ENCODE data around the gene CNTNAP2.

CNTNAP2 gene

GRCh38 chr7:147818317-147818716 lies 1701.7 kb downstream of the CNTNAP2 start:
- no peak for DNase-seq (ENCODE audit: low read depth, low spot score)
- TF ChIP-seq, protein P1, sequence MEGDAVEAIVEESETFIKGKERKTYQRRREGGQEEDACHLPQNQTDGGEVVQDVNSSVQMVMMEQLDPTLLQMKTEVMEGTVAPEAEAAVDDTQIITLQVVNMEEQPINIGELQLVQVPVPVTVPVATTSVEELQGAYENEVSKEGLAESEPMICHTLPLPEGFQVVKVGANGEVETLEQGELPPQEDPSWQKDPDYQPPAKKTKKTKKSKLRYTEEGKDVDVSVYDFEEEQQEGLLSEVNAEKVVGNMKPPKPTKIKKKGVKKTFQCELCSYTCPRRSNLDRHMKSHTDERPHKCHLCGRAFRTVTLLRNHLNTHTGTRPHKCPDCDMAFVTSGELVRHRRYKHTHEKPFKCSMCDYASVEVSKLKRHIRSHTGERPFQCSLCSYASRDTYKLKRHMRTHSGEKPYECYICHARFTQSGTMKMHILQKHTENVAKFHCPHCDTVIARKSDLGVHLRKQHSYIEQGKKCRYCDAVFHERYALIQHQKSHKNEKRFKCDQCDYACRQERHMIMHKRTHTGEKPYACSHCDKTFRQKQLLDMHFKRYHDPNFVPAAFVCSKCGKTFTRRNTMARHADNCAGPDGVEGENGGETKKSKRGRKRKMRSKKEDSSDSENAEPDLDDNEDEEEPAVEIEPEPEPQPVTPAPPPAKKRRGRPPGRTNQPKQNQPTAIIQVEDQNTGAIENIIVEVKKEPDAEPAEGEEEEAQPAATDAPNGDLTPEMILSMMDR (IDR thresholded peaks at IDR 0.05; ENCODE audit: low read depth, low read length), result no peak
- in situ Hi-C loops (cut with HindIII; ENCODE audit: low sequenced_read_pairs), result no loop called here
- no peak overlapping the region for H3K4me3 ChIP-seq (ENCODE audit: low read depth, low read length)

GRCh38 chr7:147824671-147825070 lies 1708.1 kb downstream of the CNTNAP2 start:
- no peak overlapping the region for H3K4me3 ChIP-seq (ENCODE audit: low read depth, low read length)
- no peak for DNase-seq (ENCODE audit: low read depth, low spot score)
- TF ChIP-seq, protein P1 (IDR thresholded peaks at IDR 0.05; ENCODE audit: low read depth, low read length), result no peak
- in situ Hi-C loops (cut with HindIII; ENCODE audit: low sequenced_read_pairs), result no loop called here

DNA sequence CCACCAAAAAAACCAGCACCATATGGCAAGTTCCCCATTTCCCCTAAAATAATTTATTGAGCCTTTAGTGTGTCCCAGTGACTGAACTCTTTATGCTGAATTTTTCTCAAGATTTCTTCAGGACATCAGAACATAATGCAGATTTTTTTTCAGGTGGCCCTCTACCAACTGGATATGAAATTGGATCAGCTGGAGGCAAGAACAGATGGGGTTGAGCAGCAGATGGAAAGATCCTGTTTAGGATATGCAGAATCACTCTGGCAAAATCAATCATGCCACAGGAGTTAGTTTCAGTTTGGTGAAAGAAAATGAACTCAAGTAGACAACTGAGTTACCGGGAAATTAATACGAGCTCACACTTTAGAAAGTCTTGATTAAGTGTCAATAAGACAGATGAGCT lies 1712.4 kb downstream of the CNTNAP2 start:
- no peak overlapping the region for H3K4me3 ChIP-seq (ENCODE audit: low read depth, low read length)
- in situ Hi-C loops (cut with HindIII; ENCODE audit: low sequenced_read_pairs), result no loop called here
- no peak for DNase-seq (ENCODE audit: low read depth, low spot score)
- TF ChIP-seq, protein P1 (IDR thresholded peaks at IDR 0.05; ENCODE audit: low read depth, low read length), result no peak

DNA sequence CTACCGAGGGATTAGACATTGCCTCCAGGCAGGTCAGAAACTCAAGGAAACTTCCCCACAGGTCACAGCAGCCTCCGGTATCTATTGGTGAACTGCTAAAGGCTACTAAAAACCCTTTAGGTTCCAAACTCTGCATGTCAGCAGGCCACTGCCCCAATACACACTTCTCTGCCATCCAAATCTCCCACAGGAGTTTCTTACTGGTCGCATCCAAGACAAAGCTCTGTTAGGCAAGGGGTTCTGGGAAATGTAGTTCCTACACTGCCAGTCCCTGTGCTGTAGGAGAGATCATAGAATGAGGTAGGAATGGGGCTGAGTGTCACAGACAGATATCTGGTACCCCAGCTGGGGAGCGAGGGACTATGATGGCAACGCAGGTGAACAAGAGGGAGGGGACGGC lies 1717.0 kb downstream of the CNTNAP2 start:
- in situ Hi-C loops (cut with HindIII; ENCODE audit: low sequenced_read_pairs), result no loop called here
- H3K4me3 ChIP-seq (ENCODE audit: low read depth, low read length), result no peak overlapping the region
- no peak for DNase-seq (ENCODE audit: low read depth, low spot score)
- TF ChIP-seq, protein P1 (IDR thresholded peaks at IDR 0.05; ENCODE audit: low read depth, low read length), result no peak

DNA sequence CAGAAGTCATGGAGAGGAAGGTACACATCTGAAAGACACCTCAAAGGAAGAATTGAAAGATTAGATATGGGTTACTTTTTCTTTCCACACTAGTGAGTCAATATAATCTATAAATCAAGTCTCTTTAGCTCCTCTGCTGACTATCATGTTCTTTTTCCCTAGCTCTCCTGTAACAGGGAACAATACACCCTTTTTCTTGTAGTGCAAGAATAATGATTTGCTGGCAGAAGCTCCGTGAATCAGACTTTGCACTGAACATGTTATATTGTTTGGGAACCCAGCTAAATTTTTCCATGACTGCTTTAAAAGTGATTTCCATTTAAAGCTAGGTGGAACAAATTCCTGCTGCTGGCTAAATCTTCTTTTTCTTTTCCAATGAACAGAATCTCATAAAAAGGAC lies 1717.4 kb downstream of the CNTNAP2 start:
- DNase-seq (ENCODE audit: low read depth, low spot score), result no peak
- in situ Hi-C loops (cut with HindIII; ENCODE audit: low sequenced_read_pairs), result no loop called here
- TF ChIP-seq, protein P1 (IDR thresholded peaks at IDR 0.05; ENCODE audit: low read depth, low read length), result no peak
- H3K4me3 ChIP-seq (ENCODE audit: low read depth, low read length), result no peak overlapping the region

DNA sequence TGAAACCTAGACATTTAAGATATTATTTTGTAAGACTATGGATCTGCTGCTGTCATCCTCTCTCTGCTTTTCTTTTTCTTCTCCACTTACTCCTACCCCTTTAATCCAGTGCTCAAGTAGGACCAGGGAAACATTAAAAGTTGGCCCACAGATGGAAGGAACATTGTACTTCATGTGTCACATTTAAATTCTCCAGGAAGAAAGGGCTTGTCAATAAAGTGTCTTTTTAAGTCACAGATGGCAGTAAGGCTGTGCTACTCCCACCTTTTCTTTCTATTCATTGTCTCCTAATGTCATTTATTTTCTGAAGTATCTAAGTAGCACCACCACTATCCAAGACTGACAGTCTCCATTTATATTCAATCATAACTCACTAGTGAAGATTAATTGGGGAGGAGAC lies 1736.2 kb downstream of the CNTNAP2 start:
- DNase-seq (ENCODE audit: low read depth, low spot score), result no peak
- TF ChIP-seq, protein P1 (IDR thresholded peaks at IDR 0.05; ENCODE audit: low read depth, low read length), result no peak
- in situ Hi-C loops (cut with HindIII; ENCODE audit: low sequenced_read_pairs), result no loop called here
- H3K4me3 ChIP-seq (ENCODE audit: low read depth, low read length), result no peak overlapping the region

Data from astrocyte of the spinal cord (primary cell).